ENCODE results near the gene C12orf50.

DNA sequence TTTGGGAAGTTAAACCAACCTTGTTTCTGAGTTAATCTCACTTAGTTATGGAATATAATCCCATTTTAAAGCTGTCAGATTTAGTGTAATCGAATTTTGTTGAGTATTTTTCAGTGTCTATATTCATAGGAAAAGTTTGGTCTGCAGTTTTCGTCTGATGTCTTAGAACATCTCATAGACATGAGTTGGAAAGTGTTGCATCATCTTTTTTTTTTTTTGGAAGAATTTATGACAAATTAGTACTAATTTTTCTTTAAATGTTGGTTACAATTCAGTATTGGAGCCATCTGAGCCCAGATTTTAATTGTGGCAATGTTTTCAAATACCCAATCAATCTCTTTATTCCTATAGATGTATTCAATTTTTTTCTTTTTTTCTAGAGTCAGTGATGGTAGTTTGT, 27.9 kb downstream of the C12orf50 start:
- TF ChIP-seq, protein P1, sequence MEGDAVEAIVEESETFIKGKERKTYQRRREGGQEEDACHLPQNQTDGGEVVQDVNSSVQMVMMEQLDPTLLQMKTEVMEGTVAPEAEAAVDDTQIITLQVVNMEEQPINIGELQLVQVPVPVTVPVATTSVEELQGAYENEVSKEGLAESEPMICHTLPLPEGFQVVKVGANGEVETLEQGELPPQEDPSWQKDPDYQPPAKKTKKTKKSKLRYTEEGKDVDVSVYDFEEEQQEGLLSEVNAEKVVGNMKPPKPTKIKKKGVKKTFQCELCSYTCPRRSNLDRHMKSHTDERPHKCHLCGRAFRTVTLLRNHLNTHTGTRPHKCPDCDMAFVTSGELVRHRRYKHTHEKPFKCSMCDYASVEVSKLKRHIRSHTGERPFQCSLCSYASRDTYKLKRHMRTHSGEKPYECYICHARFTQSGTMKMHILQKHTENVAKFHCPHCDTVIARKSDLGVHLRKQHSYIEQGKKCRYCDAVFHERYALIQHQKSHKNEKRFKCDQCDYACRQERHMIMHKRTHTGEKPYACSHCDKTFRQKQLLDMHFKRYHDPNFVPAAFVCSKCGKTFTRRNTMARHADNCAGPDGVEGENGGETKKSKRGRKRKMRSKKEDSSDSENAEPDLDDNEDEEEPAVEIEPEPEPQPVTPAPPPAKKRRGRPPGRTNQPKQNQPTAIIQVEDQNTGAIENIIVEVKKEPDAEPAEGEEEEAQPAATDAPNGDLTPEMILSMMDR (IDR thresholded peaks at IDR 0.05 in 8 of 11, conservative IDR thresholded peaks at IDR 0.05 in 3 of 11) = no peak
- no peak for TF ChIP-seq POLR2AphosphoS5 (IDR thresholded peaks at IDR 0.05)

Measured in spleen (tissue), 7 donors.